Measurements from ENCODE around the gene CFAP100. TPM values are rescaled to one million over a fixed set of nuclear protein-coding genes. Genes with fewer than 3 reads are reported as not detected.
A peak's percentile ranks its signal among the peaks of the same experiment; 100 is the strongest.

CFAP100 gene
- total RNA-seq, 1 experiment from 2014 or later, result not detected

DNA sequence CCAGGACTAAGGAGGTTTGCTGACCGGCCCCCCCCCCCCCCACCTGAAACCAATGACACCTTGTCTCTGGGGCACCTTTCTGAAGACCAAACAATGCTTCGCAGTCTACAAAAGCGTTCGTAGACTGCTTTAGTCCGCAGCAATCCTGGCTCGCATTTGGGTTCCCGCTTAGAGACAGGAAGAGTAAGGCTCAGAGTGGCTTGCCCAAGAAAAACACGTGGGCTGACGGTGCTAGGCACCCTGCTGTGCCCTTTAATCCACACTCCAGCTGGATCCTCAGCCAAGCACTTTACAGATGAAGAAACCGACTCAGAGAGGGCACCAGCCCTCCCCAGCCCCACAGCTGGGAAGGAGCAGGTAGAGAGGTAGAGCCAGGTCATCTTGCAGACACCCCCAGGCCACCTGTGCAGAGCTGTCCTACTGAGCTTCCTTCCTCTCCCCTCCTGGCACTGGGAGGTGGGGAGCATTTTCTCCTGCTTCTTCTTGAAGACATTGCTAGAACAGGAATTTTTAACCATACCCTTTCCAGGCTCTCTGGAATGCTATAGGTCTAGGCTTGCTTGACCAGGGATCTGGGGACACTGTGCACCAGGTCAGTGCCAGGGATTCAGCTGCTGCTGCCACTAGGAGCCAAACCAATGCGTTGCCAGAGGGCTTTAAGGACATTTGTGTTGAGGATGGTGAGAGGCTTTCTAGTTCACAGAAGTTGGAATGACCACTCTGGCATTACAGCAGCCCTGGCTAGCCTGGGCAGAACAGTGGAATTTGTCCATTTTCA is 36.5 kb upstream of the CFAP100 start:
- Histone ChIP-seq H2AFZ (ENCODE audit: low read length) (peak overlapping the region; percentile 77; the same call in 1 of the 2 replicates), H3K27ac (ENCODE audit: low read length) (no peak overlapping the region), H3K9me2 (replicated peaks; ENCODE audit: low read length) (no peaks in the 10 kb centered on the region), H3K79me2 (ENCODE audit: low read length) (no peaks in the 10 kb centered on the region), H3K9me3 (ENCODE audit: low read length) (no peaks in the 10 kb centered on the region), H3K36me3 (ENCODE audit: low read depth, low read length) (no peaks in the 10 kb centered on the region), H3K27me3 (ENCODE audit: low read length) (peaks cover 30% of the 10 kb centered on the region), H4K20me1 (ENCODE audit: low read length) (no peaks in the 10 kb centered on the region), H3K4me3 (ENCODE audit: low read length) (peak overlapping the region; percentile 63; the same call in 1 of the 2 replicates), H3F3A (ENCODE audit: low read length, unreplicated experiment) (no peaks in the 10 kb centered on the region), H3K4me2 (ENCODE audit: low read length) (peak overlapping the region; percentile 88), H3K4me1 (ENCODE audit: insufficient read depth, low read length) (peaks cover 6% of the 10 kb centered on the region; the same call in 1 of the 2 replicates), H3K9ac (ENCODE audit: low read length) (no peak overlapping the region)
- CTCF ChIA-PET, result no interaction called here
- intact Hi-C loops (cut with micrococcal nuclease), result no loop called here
- BruUV-seq (replicated peaks), result no TSS peak
- DNase-seq, result no peak
- POLR2A ChIA-PET (ENCODE audit: unreplicated experiment), result no interaction called here
- no peak for ATAC-seq
- TF ChIP-seq EZH2 (IDR thresholded peaks at IDR 0.05; ENCODE audit: low read length, unreplicated experiment) (no peak), EZH2phosphoT487 (IDR thresholded peaks at IDR 0.05; ENCODE audit: borderline replicate concordance, low read length) (no peak)
- TF ChIP-seq, protein P1, sequence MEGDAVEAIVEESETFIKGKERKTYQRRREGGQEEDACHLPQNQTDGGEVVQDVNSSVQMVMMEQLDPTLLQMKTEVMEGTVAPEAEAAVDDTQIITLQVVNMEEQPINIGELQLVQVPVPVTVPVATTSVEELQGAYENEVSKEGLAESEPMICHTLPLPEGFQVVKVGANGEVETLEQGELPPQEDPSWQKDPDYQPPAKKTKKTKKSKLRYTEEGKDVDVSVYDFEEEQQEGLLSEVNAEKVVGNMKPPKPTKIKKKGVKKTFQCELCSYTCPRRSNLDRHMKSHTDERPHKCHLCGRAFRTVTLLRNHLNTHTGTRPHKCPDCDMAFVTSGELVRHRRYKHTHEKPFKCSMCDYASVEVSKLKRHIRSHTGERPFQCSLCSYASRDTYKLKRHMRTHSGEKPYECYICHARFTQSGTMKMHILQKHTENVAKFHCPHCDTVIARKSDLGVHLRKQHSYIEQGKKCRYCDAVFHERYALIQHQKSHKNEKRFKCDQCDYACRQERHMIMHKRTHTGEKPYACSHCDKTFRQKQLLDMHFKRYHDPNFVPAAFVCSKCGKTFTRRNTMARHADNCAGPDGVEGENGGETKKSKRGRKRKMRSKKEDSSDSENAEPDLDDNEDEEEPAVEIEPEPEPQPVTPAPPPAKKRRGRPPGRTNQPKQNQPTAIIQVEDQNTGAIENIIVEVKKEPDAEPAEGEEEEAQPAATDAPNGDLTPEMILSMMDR (conservative IDR thresholded peaks at IDR 0.05; ENCODE audit: low read depth, low read length), result no peak

DNA sequence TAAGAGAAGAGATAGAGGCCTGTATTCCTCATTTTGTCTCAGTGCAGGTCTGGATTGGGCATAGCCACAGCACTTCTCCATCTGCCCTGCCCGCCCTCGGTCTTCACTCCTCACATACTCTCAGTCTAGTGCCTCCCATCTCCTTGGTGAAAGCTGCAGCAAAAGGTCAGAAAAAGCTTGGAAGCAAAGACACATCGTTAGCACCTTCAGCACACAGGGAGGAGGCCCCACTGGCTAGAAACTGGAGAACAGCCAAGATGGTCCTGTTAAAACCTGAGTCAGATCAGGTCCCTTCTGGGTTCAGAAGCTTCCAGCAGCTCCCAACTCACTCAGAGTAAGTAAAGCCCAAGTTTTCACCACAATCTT is 35.9 kb upstream of the CFAP100 start:
- no peak overlapping the region for H3K27ac ChIP-seq (ENCODE audit: low read length)
- no peaks in the 10 kb centered on the region for H3K36me3 ChIP-seq (ENCODE audit: low read depth, low read length)
- no peak overlapping the region for H3K4me3 ChIP-seq (ENCODE audit: low read length)
- DNase-seq, result no peak
- no peak for ATAC-seq
- intact Hi-C loops (cut with micrococcal nuclease), result no loop called here
- no peaks in the 10 kb centered on the region for H3K79me2 ChIP-seq (ENCODE audit: low read length)
- CTCF ChIA-PET, result no interaction called here
- peaks cover 6% of the 10 kb centered on the region; the same call in 1 of the 2 replicates for H3K4me1 ChIP-seq (ENCODE audit: insufficient read depth, low read length)
- no peak overlapping the region for H3K9ac ChIP-seq (ENCODE audit: low read length)
- no peak overlapping the region for H2AFZ ChIP-seq (ENCODE audit: low read length)
- BruUV-seq (replicated peaks), result no TSS peak
- H4K20me1 ChIP-seq (ENCODE audit: low read length), result no peaks in the 10 kb centered on the region
- no peaks in the 10 kb centered on the region for H3K9me3 ChIP-seq (ENCODE audit: low read length)
- no peaks in the 10 kb centered on the region for H3K9me2 ChIP-seq (replicated peaks; ENCODE audit: low read length)
- TF ChIP-seq, protein P1 (conservative IDR thresholded peaks at IDR 0.05; ENCODE audit: low read depth, low read length), result no peak
- no peak for TF ChIP-seq EZH2 (IDR thresholded peaks at IDR 0.05; ENCODE audit: low read length, unreplicated experiment)
- no peak for TF ChIP-seq EZH2phosphoT487 (IDR thresholded peaks at IDR 0.05; ENCODE audit: borderline replicate concordance, low read length)
- H3K4me2 ChIP-seq (ENCODE audit: low read length), result no peak overlapping the region
- H3K27me3 ChIP-seq (ENCODE audit: low read length), result peaks cover 30% of the 10 kb centered on the region
- POLR2A ChIA-PET (ENCODE audit: unreplicated experiment), result no interaction called here
- H3F3A ChIP-seq (ENCODE audit: low read length, unreplicated experiment), result no peaks in the 10 kb centered on the region

DNA sequence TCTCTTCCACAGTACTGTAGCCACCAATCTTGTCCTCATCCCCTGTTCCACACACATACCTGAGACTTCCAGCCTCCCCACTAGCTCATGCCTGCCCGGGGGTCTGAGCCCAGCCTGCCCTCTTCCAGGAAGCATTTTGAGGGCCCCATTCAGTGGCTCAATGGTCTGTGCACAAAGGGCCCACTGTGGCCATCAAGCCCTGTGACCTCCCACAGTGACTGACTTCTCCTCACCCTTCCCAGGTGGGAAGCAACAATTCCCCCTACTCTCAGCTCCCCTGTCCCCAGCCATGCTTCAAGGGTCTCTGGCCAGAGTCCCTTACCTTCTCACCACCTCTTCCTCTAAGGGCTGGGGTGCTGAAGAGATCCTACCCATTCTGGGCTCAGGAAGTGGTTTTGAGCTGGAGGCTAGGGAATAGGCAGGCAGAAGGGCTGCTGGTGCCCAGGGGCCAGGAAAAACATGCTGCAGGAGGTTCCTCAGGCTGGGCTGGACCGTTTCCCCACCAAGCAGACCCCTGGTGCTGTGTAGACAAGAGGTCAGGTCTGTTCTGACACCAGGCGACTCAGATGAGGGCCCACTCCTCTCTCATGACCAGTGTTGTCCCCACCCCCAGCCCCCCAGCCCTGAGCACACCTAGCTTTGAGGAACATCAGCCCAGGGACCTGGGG is 34.5 kb upstream of the CFAP100 start:
- TF ChIP-seq, protein P1 (conservative IDR thresholded peaks at IDR 0.05; ENCODE audit: low read depth, low read length), result no peak

More for the DNA sequence above, 34.5 kb upstream of the CFAP100 start:
- DNase-seq (no peak), ATAC-seq (no peak)
- no peaks in the 10 kb centered on the region for H3K36me3 ChIP-seq (ENCODE audit: low read depth, low read length)
- H3K27ac ChIP-seq (ENCODE audit: low read length), result no peak overlapping the region
- H3K9me3 ChIP-seq (ENCODE audit: low read length), result no peaks in the 10 kb centered on the region
- H3K27me3 ChIP-seq (ENCODE audit: low read length), result peaks cover 29% of the 10 kb centered on the region
- H3K4me3 ChIP-seq (ENCODE audit: low read length), result no peak overlapping the region
- H3K9me2 ChIP-seq (replicated peaks; ENCODE audit: low read length), result no peaks in the 10 kb centered on the region
- H3K4me1 ChIP-seq (ENCODE audit: insufficient read depth, low read length), result peaks cover 6% of the 10 kb centered on the region; the same call in 1 of the 2 replicates
- H4K20me1 ChIP-seq (ENCODE audit: low read length), result no peaks in the 10 kb centered on the region
- no peak overlapping the region for H3K9ac ChIP-seq (ENCODE audit: low read length)
- BruUV-seq (replicated peaks), result no TSS peak
- H3F3A ChIP-seq (ENCODE audit: low read length, unreplicated experiment), result no peaks in the 10 kb centered on the region
- CTCF ChIA-PET, result no interaction called here
- POLR2A ChIA-PET (ENCODE audit: unreplicated experiment), result no interaction called here
- H3K79me2 ChIP-seq (ENCODE audit: low read length), result no peaks in the 10 kb centered on the region
- intact Hi-C loops (cut with micrococcal nuclease), result no loop called here
- no peak overlapping the region for H2AFZ ChIP-seq (ENCODE audit: low read length)
- no peak overlapping the region for H3K4me2 ChIP-seq (ENCODE audit: low read length)

Measured in PC-3 (cell line).